Epidermal melanocyte (primary cell): ENCODE data around the gene SPX.

ENCODE experiments used
- DNase-seq: peaks from one replicate; pipeline ENCODE4 v3.0.0; 2011; ENCODE audit warnings: low spot score; ENCODE audit not compliant: insufficient read length

SPX gene

DNA sequence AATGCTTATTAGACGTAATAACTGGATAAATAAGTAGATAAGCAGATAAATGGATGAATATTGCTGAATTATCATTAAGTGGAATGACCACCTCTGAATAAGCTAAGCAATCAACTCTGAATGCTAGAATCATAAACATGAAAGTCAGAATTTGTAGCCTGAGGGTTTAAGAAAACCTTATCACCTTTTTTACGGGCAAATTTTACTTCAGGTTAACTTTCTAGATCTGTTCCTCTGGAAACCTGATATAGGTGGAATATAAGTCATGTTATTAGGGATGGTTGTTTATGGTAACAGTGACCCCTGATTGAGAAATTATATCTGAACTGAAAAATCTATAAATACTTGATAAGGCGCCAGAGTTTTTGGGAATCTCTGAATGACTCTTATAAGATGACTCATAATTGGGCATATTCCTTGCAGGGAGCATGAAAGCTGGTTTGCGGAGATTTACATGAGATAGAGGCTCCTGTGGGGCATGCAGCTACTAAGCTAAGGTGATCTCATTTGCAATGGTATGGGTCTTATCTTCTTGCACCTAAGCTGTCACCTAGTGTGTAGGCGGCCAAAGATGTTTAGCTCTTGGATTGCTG is 12.1 kb downstream of the SPX start:
- DNase-seq: no peak

DNA sequence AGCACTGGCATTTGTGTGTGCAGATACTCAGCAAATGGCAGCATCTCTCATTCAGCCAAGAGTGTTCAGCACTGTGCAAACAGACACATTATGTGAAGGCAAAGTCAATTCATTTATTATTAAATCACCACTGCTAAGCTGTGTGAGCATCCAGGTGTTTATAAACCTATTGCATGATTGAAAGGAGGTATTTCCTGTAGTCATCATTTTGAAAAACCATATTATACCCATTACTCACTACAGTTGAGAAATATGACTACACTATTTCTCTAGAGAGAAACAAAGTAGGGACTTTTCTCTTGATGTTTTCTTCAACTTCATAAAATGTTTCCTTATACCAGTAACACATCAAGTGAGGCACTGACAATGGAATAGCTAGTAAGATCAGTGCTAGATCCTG is 13.7 kb downstream of the SPX start:
- no peak for DNase-seq

DNA sequence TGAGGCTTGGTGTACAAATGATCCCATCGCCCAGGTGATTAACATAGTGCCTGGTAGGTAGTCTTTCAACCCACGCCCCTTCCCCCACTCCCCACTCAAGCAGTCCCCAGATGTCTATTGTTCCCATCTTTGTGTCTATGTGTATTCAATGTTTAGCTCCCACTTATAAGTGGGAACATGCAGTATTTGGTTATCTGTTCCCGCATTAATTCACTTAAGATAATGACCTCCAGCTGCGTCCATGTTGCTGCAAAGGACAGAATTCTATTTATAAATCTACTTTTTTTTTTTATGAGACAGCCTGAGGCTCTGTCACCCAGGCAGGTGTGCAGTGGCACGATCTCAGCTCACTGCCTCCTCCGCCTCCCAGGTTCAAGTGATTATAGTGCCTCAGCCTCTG is 15.7 kb downstream of the SPX start:
- DNase-seq: no peak

DNA sequence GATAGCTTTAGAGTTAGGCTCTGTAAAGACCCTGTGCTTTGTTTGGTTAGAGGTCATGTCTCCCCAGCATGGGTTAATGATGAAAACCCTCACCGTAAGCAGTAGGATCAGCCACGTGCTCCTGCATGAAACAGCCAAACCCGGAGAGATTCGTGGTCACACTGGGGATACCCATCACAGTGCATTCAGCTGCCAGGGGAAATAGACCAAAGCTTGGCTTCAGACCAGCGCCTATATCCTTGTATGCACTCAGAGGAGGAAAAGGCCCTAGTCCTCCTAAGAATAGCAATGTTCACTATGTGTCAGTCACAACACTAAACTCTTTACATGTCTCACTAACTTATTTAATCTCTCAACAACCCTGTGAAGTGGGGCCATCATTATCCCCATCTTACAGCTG is 16.3 kb downstream of the SPX start:
- DNase-seq: no peak

DNA sequence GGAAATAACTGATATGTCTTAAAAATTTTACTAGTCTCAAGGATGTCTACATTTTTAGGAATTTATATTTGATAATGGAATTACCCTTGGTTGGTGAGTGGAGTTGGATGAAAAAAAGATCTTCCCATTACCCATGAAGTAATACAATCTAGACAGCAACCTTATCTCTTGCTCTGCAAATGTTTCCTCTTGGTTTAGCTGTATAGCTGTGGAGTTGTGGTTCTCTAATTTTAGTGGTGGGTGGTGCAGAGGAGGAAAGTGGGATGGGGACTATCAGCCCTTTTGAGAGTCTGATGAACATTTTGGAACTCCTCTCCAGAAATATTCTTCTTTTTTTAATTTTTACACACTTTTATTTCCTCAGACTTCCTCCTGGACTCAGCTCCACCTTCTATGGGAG is 17.1 kb downstream of the SPX start:
- DNase-seq: no peak

DNA sequence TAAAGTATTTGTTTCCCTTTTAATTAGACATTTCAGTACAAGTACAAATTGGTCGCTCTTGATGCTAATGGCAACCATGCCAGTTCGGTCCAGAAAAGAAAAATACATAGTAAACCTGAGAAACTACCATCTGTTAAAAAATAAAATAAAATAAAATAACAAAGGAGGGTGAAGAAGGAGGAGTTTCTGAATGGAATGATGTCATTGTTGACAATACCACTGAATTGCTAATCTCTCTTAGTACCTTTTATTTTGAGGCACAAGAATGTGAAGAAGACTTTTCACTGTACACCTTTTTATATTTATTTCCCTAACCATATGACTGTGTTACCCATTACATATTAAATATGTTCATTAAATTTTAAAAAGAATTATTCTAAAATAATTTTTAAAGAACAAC is 19.5 kb downstream of the SPX start:
- DNase-seq: no peak

DNA sequence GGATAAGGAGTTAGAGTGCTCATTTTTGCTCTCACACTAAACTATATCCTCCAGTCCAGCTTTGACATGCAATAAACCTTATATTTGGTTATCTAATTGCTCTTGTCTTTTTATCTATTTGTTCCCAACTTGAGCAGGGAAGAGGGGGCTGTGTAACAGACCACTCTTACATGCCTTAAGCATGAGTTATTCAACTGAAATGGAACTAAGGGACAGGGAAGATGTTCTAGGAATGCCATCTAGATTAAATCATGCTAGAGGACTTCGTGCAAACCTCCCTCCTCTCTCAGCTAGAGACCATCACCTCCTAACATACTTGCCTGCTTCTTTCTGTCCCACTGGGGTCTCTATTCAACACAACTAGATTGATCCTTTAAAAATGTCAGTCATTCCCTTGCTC is 20.6 kb downstream of the SPX start:
- no peak for DNase-seq

DNA sequence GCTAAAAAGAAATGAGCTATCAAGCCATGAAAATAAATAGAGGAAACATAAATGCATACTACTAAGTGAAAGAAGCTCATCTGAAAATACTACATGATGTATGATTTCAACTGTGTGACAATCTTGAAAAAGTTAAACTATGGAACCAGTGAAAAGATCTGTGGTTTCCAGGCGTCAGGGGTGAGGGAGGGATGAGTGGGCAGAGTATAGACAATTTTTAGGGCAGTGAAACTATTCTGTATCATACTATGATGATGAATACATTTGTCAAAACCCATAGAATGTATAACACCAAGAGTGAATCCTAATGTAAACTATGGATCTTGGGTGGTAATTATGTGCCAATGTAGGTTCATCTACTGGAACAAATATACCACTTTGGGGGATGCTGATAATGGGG is 21.3 kb downstream of the SPX start:
- no peak for DNase-seq

DNA sequence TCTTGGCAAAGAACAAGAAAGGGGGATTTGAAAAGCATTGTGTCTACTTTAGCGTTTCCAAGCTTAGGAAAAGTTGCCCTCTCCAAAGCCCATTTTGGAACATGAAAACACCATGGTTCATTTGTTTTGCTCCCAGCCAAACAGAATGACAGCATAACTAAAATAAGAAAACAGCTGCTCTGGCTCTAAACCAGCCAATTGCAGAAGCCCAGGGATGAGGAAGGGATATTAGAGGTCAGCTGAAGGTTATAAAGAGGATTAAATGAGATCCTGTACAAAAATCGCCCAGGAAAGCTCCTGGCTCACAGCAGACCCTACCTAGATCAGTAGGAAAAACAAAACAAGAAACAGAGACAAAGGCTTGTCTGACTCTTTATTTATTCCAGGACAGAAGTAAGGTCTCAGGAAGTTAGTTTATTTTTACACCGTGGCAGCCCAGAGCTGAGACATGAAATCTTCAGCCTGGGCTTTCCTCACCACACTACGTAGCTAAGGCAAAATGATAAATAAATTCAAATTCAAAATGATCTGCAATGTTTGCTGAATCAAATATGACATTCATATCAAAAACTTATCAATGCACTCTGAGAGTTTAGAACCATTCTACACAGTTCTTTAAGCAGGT is 25.9 kb downstream of the SPX start:
- DNase-seq: no peak

DNA sequence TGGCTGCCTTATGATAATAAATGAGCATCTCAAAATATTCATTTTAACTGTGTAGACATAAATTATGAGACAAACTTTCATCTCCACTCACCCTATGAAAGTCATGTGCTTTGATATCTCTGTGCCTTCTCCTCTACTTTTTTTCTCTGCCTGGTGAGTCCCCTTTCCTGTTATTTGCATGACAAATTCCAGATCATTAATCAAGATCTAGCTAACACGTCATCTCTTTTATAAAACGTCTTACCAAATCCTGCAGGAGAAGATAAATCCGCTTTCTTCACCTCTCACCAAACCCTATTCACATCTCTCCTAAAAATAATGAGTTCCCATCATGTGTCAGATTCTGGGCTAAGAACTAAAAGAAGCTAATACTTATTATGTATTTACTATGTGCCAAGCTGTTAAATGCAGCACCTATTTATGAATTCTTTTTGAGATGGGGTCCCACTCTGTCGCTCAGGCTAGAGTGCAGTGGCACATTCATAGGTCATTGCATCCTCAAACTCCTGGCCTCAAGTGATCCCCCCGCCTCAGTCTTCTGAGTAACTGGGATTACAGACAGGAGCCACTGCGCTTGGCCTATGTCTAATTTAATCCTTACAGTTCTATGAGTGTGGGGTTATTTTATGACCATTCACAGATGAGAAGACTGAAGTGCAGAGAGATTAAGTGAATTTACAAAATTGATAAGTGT is 26.7 kb downstream of the SPX start:
- DNase-seq: no peak

DNA sequence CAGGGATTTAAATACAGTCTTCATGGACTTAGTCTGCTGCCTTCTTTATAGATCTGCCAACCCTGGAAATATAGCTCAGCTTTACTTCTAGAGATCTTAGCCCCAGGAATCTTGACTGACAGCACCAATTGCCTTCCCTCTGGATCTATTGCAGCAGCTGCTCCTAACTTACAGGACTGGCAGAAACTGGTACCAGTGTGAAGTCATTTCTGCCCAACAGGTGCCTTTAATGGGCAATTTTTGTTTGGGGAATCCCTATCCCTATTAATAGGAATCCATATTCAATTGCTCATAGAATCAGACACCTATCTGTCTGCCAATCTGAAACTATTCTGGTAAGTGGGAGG is 27.2 kb downstream of the SPX start:
- no peak for DNase-seq

DNA sequence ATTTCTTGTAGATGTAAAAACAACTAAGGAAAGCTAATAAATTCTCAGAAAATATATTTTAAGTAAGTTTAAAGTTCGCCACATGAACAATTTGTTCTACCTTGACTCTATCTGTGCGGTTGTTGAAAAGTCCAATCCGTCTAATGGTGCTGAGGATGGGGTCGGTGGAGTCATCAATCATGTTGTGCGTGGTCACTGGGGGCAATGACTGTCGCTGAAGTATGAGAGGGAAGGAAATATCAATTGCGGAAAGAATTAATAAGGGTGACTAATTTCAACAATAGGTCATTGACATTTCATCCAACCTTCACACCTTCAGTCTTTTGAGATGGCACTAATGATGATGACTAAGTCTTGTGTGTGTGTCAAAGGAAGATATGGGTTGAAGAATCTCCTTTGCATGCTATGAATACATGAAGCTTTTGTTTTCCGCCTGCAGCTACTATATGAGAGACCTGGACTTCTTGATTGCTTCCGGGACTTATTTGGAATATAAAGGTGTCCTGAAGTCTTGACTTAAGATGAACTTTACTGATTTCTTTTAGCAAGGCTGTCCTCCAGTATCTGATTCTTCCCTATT is 32.1 kb downstream of the SPX start:
- DNase-seq: no peak

DNA sequence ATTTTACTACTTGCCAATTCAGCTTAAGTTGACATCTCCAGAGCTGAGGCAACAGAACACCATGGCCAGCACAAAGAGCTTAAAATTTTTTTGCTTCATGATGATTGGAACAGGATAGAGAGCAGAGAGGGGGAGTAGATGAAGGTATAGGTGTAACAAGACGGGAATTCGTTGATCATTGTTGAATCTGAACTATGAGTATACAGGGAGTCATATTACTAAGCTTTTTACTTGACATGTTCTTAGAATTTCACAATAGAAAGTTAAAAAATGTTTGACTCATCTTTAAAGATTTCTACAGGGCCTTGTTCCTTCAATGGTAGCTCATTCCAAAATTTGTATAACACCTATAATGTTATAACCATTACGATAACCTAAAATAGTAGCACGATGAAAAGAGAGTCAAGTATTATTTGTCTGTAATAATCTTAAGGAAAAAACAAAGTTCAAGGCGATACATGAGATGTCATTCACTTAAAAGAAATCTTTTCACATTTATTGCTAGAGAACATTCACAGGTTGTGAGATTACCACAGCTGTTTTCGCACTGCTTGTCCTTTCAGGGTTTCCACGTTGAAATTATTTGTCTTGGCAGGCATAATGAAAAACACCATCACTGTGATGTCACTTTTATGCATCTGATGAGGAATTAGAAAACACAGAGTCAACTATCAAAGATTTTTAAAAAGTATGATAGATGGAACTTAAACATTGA is 33.9 kb downstream of the SPX start:
- no peak for DNase-seq

DNA sequence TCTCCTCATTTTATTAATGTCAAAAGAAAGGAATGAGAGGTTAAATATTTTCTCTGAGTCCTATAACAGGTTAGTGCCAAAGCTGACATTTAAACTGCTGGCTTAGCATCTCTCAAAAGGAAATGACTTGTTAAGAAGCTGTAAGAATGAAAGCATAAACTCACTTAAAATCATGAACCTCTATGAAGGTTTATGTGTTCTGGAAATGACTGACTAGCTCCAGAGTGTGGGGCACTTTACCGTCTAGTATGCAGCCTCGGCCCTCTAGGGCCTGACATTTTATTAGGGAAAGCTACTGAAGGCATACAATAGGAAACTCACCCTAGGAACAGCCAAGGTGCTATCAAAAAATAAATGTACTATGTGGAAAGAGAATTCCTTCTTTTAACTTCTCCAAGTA is 35.1 kb downstream of the SPX start:
- no peak for DNase-seq

DNA sequence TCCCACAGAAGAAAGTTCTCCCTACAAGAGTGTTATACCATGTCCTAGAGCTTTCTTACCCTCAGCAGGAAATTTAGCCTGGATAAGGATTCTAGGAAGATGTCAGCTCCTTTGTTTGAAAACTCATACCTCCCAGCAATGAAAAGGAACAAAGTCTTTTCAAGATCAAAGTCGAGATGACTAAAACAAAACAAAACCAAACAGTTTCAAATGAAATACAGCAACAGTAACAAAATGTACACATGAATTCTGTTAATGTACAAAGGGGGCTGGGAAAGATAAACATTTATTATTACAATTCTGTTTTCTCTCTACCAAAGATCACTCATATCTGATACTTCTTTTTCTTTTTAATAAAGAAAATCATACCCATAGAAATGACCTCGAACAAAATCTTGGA is 36.8 kb downstream of the SPX start:
- no peak for DNase-seq

DNA sequence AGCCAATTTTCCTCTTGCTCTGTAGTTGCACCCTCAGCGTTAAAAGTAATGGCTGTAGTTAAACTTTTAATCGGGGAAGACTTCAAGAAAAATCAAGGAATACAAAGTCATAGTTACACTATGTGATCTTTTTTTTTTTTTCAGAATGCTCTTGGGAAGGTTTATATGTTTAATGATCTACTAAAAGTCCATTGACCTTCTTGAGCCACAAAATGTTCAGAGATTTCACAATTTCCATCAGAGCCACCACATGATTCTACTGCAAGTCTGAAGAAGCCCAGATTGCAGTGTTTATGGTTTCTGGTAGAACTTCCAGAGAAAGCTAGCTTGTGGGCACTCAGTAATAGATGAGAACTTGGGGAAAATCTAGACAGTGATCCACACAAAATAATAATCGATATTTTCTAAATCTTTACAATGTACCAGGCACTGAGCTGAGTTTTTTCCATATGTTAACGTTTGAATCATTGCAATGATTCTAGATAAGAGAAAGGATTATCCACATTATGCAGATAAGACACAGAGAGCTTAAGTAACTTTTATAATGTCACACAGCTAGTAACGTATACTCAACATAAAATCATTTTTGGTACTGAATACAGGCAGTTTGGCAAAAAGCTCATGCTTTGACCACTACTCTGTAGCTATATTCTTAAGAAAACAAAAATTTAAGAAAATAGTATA is 40.3 kb downstream of the SPX start:
- no peak for DNase-seq

DNA sequence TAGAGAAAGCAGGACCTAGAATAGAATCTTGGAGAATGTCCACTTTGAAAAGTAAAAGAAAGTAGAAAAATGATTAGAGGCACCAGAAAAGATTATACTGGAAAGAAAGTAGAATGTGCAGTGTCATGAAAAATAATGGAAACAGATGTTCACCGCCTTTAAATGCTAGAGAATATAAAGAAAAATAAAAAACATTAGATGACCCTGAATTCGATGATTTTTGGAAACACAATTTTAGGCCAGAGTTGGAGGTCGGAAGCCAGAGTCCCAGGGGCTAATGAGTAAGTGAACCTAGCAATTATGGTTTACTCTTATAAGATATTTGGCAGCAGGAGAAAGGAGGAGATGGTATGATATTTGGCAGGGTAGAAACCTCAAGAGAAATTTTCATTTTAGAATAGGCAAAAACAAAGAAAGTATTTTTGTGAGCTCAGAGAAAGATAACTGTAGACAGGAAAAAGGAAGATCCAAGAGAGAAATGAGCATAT is 40.9 kb downstream of the SPX start:
- no peak for DNase-seq

DNA sequence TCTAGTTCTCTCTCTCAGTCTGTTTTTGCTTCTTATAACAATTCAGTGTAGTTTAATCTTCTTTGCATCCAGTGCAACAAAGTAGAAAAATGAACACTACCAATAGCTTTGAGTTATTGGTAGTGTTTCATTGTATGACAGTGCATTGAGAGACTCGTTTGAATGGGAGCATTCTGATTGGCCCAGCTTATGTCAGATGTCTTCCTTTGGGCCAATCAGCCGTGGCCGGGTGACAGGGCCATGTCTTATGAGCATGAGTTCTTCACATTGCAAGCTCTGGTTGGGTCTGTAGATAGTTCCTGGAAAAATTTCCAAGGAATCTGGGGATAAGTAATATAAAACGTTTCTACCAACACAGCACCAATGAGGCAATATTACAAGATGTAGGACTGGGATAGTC is 42.0 kb downstream of the SPX start:
- no peak for DNase-seq

DNA sequence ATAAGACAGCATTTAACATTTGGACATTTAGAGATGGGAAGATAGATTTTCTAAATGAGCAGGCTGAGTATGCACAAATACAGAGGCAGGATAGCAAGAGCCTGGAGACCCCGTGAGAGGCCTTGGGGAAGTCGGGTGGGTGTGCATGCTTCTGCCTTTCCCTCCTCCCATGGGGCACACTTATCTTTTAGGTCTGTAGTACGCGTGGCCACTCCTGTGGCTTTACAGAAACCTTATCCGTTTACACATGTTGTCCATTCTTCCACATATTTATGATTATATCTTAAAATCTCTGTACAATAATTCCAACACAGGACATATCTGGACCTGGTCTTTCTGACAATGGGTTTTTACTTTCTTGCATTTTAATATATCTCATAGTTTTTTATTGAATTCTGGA is 45.0 kb downstream of the SPX start:
- DNase-seq: no peak

DNA sequence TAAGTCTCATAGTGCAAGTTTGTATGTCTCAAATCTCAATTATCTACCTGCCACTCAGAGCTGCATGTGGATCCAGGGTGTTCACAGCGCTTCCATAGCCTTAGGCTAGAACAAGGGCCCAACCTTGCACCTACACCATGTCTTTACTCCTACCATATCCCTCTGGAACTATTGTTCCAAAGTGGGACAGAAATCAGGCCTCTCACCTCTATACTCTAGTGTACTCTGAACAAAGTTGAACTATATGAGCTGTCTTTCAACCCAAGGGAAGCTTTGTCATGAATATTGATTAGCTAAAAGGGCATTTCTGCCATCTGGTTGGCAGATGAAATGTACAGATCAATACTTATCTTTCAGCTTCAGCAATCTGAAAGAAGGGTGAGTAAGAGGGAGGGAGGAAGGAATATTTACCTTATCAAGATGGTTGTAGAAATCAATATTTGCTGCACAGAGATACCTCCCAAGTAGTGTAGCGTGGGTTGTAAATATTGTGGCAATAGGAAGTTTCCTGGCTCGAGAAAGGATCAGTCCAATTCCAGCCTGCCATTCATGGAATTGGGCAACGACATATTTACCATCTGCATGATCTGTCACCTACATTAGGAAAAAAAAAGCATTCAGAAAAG is 47.8 kb downstream of the SPX start:
- DNase-seq: no peak

DNA sequence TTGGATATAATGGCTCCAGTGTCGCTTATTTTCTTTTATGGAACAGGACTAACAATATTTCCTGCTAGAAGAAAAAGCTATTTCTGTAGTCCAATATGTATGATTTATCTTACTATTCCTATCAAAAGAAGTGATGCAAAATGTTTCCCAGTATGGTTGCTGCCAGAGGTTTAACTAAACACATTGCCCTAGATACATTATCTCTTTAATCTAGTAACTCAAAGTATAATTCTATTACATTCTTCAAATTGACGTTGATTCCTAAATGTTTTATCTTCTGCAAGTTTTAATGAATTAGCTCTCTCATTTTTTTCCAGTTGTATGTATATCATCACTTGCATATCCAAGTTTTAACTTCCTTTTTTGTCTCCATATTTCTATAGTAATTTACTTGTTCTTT is 50.3 kb downstream of the SPX start:
- no peak for DNase-seq
